Measurements from ENCODE around the gene HAUS1. TPM values are rescaled to one million over a fixed set of nuclear protein-coding genes. Genes with fewer than 3 reads are reported as not detected.

HAUS1 gene
- total RNA-seq, 6 experiments from 2014 or later = 4.0 to 15.4 (median 5.9) TPM

- Histone ChIP-seq H3K4me1 (peaks cover 0 to 10% (median 3%) of the 10 kb centered on the region in 4 donors), H3K9me3 (no peaks in the 10 kb centered on the region), H3K36me3 (no peaks in the 10 kb centered on the region), H3K27ac (peak overlapping the region; percentile 76 to 84 (median 82)), H3K4me3 (peak overlapping the region; percentile 90 to 97 (median 96)), H3K27me3 (no peaks in the 10 kb centered on the region)
- intact Hi-C loops (cut with DNase I) = no loop called here
- ATAC-seq (peak; percentile 97 to 98 (median 98)), DNase-seq (peak; percentile 95 to 96 (median 95))
- WGBS (ENCODE audit: insufficient coverage, low coverage, low lambda C conversion rate, missing lambda C conversion rate) = 1% methylated on average over 20 of the region's 95 CpGs
- TF ChIP-seq CTCF (IDR thresholded peaks at IDR 0.05) (peak; percentile 59 to 76 (median 67)), POLR2A (IDR thresholded peaks at IDR 0.05) (peak; percentile 71)
These were observed 69.5 kb downstream of the HAUS1 start for GRCh38 chr18:46173393-46174341.

- intact Hi-C loops (cut with DNase I) = no loop called here
- Histone ChIP-seq H3K27me3 (no peaks in the 10 kb centered on the region), H3K27ac (peak overlapping the region; percentile 76 to 84 (median 82)), H3K4me3 (peak overlapping the region; percentile 90 to 97 (median 96)), H3K36me3 (no peaks in the 10 kb centered on the region), H3K9me3 (no peaks in the 10 kb centered on the region), H3K4me1 (peaks cover 0 to 10% (median 3%) of the 10 kb centered on the region in 4 donors)
- peak; percentile 45 to 61 (median 53) for DNase-seq
- no peak for TF ChIP-seq POLR2A (IDR thresholded peaks at IDR 0.05)
- TF ChIP-seq CTCF (IDR thresholded peaks at IDR 0.05) = no peak
- WGBS (ENCODE audit: insufficient coverage, low coverage, low lambda C conversion rate, missing lambda C conversion rate) = 0% methylated on average over 14 of the region's 67 CpGs
- peak; percentile 6 to 40 (median 30) for ATAC-seq
These were observed 70.3 kb downstream of the HAUS1 start for GRCh38 chr18:46174342-46175041.

- no peaks in the 10 kb centered on the region for H3K9me3 ChIP-seq
- H3K4me1 ChIP-seq = peaks cover 0 to 10% (median 3%) of the 10 kb centered on the region in 4 donors
- H3K27me3 ChIP-seq = no peaks in the 10 kb centered on the region
- TF ChIP-seq POLR2A (IDR thresholded peaks at IDR 0.05) = no peak
- no peak for TF ChIP-seq CTCF (IDR thresholded peaks at IDR 0.05)
- ATAC-seq (no peak), DNase-seq (no peak)
- no peaks in the 10 kb centered on the region for H3K36me3 ChIP-seq
- no peak overlapping the region for H3K27ac ChIP-seq
- intact Hi-C loops (cut with DNase I) = no loop called here
- 61% methylated on average over 3 of the region's 3 CpGs for WGBS (ENCODE audit: insufficient coverage, low coverage, low lambda C conversion rate, missing lambda C conversion rate)
- H3K4me3 ChIP-seq = no peak overlapping the region
These were observed 71.8 kb downstream of the HAUS1 start for GRCh38 chr18:46176001-46176400.

Small RNA genes lying within 50 kb of the gene (small RNA-seq; reads per million reads assigned to genes)
- 0 reads per million in 2 experiments for gene RNU6-1278P
- gene RNY4P37 = 0 reads per million in 2 experiments

Other genes with a start within 250 kb of the HAUS1 start
- 10 to 100 TPM; 11.6 to 15.2 (median 12.4) TPM for gene EPG5, start 137.1 kb upstream of the HAUS1 start, total RNA-seq
- 10 to 100 TPM in 2 of 6 experiments, 1 to 10 TPM in 4; 4.0 to 15.2 (median 8.6) TPM for gene PSTPIP2, start 32.1 kb upstream of the HAUS1 start, total RNA-seq
- gene ATP5F1A, start 6.1 kb upstream of the HAUS1 start, total RNA-seq = 100 to 1,000 TPM; 243 to 405 (median 286) TPM

Measured in right lobe of liver (tissue), 6 donors.